PC-9 (cell line): ENCODE data around the gene CARNS1. TPM values are rescaled to one million over a fixed set of nuclear protein-coding genes. Genes with fewer than 3 reads are reported as not detected.

Experiments
- BruUV-seq: library from RNA; stranded (reverse); fragments of 400-500 nt; replicated peaks from 2 replicates; lab custom pipeline; 2021; lab: Mats Ljungman, UMichigan
- CTCF ChIA-PET: fragments of 300-600 bp; sonication (Branson Sonifier 250); formaldehyde crosslinking; loops from one replicate; lab custom pipeline; 2022; ENCODE audit warnings: antibody characterized with exemption; lab: Charles Lee
- POLR2A ChIA-PET: fragments of 300-600 bp; sonication (Branson Sonifier 250); formaldehyde crosslinking; loops from one replicate; lab custom pipeline; 2022; ENCODE audit warnings: antibody characterized with exemption; ENCODE audit not compliant: unreplicated experiment; lab: Charles Lee
- DNase-seq, 2 experiments: peaks; one replicate each; pipeline versions ENCODE4 v3.0.0 to v3.0.0-alpha.2; 2015 to 2022; ENCODE audit warnings: mixed read lengths in 1 of 2
- H2AFZ ChIP-seq: fragments of 200-600 bp; sonication (generic); 2 replicates; pipeline ENCODE4 v1.8.1; 2017; ENCODE audit warnings: antibody characterized with exemption
- H3F3A ChIP-seq: fragments of 200-600 bp; sonication (generic); 2 replicates; pipeline ENCODE4 v1.8.1; 2017; ENCODE audit warnings: antibody characterized with exemption, mild to moderate bottlenecking, low read depth; ENCODE audit not compliant: insufficient read depth
- H3K27ac ChIP-seq: fragments of 200-600 bp; sonication (generic); 2 replicates; pipeline ENCODE4 v1.6.1; 2016; ENCODE audit warnings: mixed run types
- H3K27me3 ChIP-seq: fragments of 200-600 bp; sonication (generic); 2 replicates; pipeline ENCODE4 v1.6.1; 2016; ENCODE audit warnings: low read depth, mixed run types; ENCODE audit not compliant: insufficient read depth
- H3K36me3 ChIP-seq: fragments of 200-600 bp; sonication (generic); 2 replicates; pipeline ENCODE4 v1.6.1; 2016; ENCODE audit warnings: low read depth, mixed run types
- H3K4me1 ChIP-seq: fragments of 200-600 bp; sonication (generic); replicated peaks from 2 replicates; pipeline ENCODE4 v1.6.1; 2016; ENCODE audit warnings: mixed run types; ENCODE audit not compliant: insufficient read depth
- H3K4me2 ChIP-seq: fragments of 200-600 bp; sonication (generic); 2 replicates; pipeline ENCODE4 v1.6.1; 2017; ENCODE audit warnings: mixed run types
- H3K4me3 ChIP-seq: fragments of 200-600 bp; sonication (generic); 2 replicates; pipeline ENCODE4 v1.6.1; 2016; ENCODE audit warnings: mixed run types
- H3K79me2 ChIP-seq: fragments of 200-600 bp; sonication (generic); 2 replicates; pipeline ENCODE4 v1.6.1; 2017; ENCODE audit warnings: low read depth, mixed run types
- H3K9me2 ChIP-seq: fragments of 200-600 bp; sonication (generic); 2 replicates; pipeline ENCODE4 v1.8.1; 2017; ENCODE audit warnings: mild to moderate bottlenecking; ENCODE audit not compliant: insufficient read depth
- H3K9me3 ChIP-seq: fragments of 200-600 bp; sonication (generic); 2 replicates; pipeline ENCODE4 v1.8.1; 2016; ENCODE audit warnings: low read depth; ENCODE audit not compliant: insufficient read depth
- H4K20me1 ChIP-seq: fragments of 200-600 bp; sonication (generic); 2 replicates; pipeline ENCODE4 v1.8.1; 2017; ENCODE audit not compliant: insufficient read depth
- EZH2 ChIP-seq: fragments of 200-600 bp; sonication (generic); IDR thresholded peaks from 2 replicates; pipeline ENCODE4 v1.8.0; 2017; ENCODE audit warnings: antibody characterized with exemption, low read depth
- intact Hi-C: fragments of 100-400 bp; cut with micrococcal nuclease; formaldehyde crosslinking; loops from one replicate; pipeline ENCODE4 v1.10.0; 2022; ENCODE audit not compliant: unreplicated experiment
- total RNA-seq: library from RNA; stranded (reverse); gene quantifications from 2 replicates; pipeline ENCODE4 v1.2.3, GENCODE V29; 2021
- TF ChIP-seq, protein P1 (sequence below): fragments of 200-600 bp; sonication (generic); conservative IDR thresholded peaks from 2 replicates; pipeline ENCODE4 v1.6.1; 2017; ENCODE audit warnings: mixed run types, antibody characterized with exemption, mild to moderate bottlenecking, moderate library complexity

CARNS1 gene
- total RNA-seq, 1 experiment from 2014 or later, result 0.15 TPM

DNA sequence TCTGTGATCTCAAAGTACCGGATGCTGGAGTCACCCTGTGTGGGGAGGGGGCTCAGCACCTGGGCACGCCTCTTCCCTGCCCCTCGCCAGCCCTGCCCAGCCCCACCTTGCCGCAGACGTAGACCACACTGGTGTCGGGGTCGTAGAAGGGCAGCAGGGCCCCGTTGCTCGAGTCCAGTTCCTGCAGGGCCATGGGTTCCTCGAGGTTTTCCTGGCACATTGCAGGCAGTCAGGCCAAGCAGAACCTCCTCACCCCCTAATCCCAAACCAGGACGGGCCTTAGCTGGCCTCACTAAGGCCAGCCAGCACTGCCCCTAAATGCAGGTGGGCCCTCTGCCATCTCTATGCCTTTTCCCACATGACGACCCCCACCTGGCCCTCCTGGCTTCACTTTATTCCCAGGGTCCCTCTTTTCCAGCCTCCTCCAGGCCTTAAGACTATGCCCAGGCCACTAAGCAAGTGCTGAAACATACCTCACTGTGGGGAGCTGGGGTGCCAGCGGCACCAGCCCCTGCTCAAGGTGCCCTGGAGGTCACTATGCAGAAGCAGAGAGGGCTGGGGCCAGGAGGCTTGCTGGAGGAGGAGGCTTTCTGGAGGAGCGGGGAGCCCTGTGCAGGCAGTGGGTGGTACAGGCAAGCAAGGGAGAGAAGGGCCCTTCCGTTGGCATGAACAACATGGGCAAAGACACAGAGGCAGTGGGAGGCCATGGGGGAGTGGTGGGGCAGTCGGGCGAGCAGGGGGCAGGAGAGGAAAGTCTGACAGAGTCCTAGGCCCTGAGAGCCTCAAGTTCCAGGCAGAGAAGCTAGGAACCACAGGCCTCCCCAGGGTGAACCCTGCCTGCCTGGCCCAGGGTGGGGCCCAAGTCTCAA is 25.0 kb downstream of the CARNS1 start:
- no peaks in the 10 kb centered on the region for H3K9me2 ChIP-seq
- no peak for TF ChIP-seq EZH2
- TF ChIP-seq, protein P1, sequence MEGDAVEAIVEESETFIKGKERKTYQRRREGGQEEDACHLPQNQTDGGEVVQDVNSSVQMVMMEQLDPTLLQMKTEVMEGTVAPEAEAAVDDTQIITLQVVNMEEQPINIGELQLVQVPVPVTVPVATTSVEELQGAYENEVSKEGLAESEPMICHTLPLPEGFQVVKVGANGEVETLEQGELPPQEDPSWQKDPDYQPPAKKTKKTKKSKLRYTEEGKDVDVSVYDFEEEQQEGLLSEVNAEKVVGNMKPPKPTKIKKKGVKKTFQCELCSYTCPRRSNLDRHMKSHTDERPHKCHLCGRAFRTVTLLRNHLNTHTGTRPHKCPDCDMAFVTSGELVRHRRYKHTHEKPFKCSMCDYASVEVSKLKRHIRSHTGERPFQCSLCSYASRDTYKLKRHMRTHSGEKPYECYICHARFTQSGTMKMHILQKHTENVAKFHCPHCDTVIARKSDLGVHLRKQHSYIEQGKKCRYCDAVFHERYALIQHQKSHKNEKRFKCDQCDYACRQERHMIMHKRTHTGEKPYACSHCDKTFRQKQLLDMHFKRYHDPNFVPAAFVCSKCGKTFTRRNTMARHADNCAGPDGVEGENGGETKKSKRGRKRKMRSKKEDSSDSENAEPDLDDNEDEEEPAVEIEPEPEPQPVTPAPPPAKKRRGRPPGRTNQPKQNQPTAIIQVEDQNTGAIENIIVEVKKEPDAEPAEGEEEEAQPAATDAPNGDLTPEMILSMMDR, result no peak
- H3K4me2 ChIP-seq, result no peak overlapping the region
- no peak overlapping the region for H2AFZ ChIP-seq
- peaks cover 20% of the 10 kb centered on the region for H3K79me2 ChIP-seq
- BruUV-seq, result no TSS peak
- H3K27me3 ChIP-seq, result no peaks in the 10 kb centered on the region
- ChIA-PET POLR2A (no interaction called here), CTCF (no interaction called here)
- no peaks in the 10 kb centered on the region for H3K9me3 ChIP-seq
- intact Hi-C loops, result loop anchor here (5.0 kb wide), 1 partner anchor 67 kb away; the partner anchor contains the start of genes CDK2AP2 and PITPNM1
- DNase-seq, result no peak
- no peak overlapping the region for H3K4me3 ChIP-seq
- H3K4me1 ChIP-seq, result peaks cover 13% of the 10 kb centered on the region
- H4K20me1 ChIP-seq, result 0 out of 2 replicates have a peak, but pooled peaks cover 6% of the 10 kb centered on the region
- no peak overlapping the region for H3K27ac ChIP-seq
- peaks cover 37% of the 10 kb centered on the region for H3F3A ChIP-seq
- no peaks in the 10 kb centered on the region; the same call in none of the 2 replicates for H3K36me3 ChIP-seq

DNA sequence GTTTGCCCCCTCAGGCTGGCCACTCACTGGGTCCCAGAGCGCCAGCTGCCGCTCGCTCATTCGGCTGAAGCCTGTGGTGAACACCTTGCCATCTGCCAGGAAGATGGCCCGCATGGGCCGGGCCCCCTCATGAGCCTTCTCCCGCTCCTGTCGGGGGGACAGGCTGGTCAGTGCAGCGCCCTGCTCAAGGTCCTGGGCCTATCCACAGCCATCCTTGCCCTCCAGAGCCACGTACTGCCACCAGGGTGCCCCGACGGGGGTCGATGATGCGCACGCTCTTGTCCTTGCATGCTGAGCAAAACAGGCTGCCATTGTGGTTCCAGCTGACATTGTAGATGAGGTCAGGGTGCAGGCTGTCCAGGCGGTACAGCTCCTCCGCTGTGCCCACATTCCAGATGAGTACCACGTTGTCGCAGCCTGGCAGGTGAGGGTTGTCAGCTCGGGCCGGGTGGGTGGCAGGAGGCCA is 25.7 kb downstream of the CARNS1 start:
- no peaks in the 10 kb centered on the region for H3K9me2 ChIP-seq
- DNase-seq, result no peak
- H3F3A ChIP-seq, result peaks cover 37% of the 10 kb centered on the region
- H4K20me1 ChIP-seq, result 0 out of 2 replicates have a peak, but pooled peaks cover 6% of the 10 kb centered on the region
- no peak overlapping the region for H3K27ac ChIP-seq
- H3K4me1 ChIP-seq, result peaks cover 13% of the 10 kb centered on the region
- CTCF ChIA-PET, result no interaction called here
- no peaks in the 10 kb centered on the region for H3K9me3 ChIP-seq
- peaks cover 20% of the 10 kb centered on the region for H3K79me2 ChIP-seq
- no peak for TF ChIP-seq EZH2
- TF ChIP-seq, protein P1, result no peak
- POLR2A ChIA-PET, result interaction anchor here (0.6 to 0.7 kb wide), 2 partner anchors 90 to 388 kb away, joined by 6 to 14 read pairs; no protein-coding TSS in a partner anchor
- H3K27me3 ChIP-seq, result no peaks in the 10 kb centered on the region
- no peak overlapping the region for H3K4me3 ChIP-seq
- no peak overlapping the region for H3K4me2 ChIP-seq
- intact Hi-C loops, result loop anchor here (5.0 kb wide), 1 partner anchor 66 kb away; the partner anchor contains the start of genes CDK2AP2 and PITPNM1
- BruUV-seq, result no TSS peak
- no peaks in the 10 kb centered on the region; the same call in none of the 2 replicates for H3K36me3 ChIP-seq
- no peak overlapping the region for H2AFZ ChIP-seq

DNA sequence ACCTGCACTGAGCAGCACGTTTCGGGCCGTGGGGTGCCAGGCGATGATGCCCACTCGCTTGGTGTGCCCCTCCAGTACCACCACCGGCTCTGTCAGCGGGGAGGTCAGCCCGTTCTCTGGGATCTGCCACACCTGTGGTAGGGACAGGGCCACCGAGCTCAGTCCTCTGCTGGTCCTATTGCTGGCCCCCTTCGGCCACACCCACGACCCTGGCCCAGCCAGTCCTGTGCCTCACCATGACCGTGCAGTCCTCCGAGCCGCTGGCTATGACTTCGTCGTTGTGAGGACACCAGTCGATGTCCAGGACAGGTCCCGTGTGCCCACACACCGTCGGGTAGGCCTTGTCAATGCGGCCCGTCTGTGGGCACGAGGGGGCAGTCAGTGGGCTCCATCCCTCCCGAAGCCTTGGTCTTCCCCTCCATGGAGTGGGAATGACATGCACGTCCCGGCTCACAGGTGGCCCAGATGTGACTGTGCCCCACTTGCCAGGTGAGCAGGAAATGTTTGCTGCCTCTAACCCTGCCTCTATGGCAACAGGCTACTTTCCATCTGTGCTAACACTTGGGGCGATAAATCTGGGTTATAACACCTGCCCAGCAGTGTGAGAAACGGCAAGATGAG is 26.4 kb downstream of the CARNS1 start:
- no peaks in the 10 kb centered on the region; the same call in none of the 2 replicates for H3K36me3 ChIP-seq
- intact Hi-C loops, result loop anchor here (2.0 to 5.0 kb wide), 2 partner anchors 27 to 65 kb away; partner anchors contain the start of genes CDK2AP2, PITPNM1 and TMEM134
- no peaks in the 10 kb centered on the region for H3K27me3 ChIP-seq
- peaks cover 13% of the 10 kb centered on the region for H3K4me1 ChIP-seq
- no peaks in the 10 kb centered on the region for H3K9me3 ChIP-seq
- H3K9me2 ChIP-seq, result no peaks in the 10 kb centered on the region
- no peak overlapping the region for H2AFZ ChIP-seq
- peaks cover 37% of the 10 kb centered on the region for H3F3A ChIP-seq
- H3K4me2 ChIP-seq, result peak overlapping the region; percentile 87
- H3K27ac ChIP-seq, result no peak overlapping the region
- TF ChIP-seq, protein P1, result no peak
- no peak for TF ChIP-seq EZH2
- H4K20me1 ChIP-seq, result 0 out of 2 replicates have a peak, but pooled peaks cover 6% of the 10 kb centered on the region
- ChIA-PET POLR2A (interaction anchor here (0.6 to 0.7 kb wide), 2 partner anchors 90 to 388 kb away, joined by 6 to 14 read pairs; no protein-coding TSS in a partner anchor), CTCF (no interaction called here)
- peak overlapping the region; percentile 70; the same call in 1 of the 2 replicates for H3K4me3 ChIP-seq
- BruUV-seq, result no TSS peak
- DNase-seq, result no peak
- peaks cover 20% of the 10 kb centered on the region for H3K79me2 ChIP-seq
